HG03064 (cell line): ENCODE measurements around the gene IKZF2.

ENCODE experiments used
- ATAC-seq: cut with Tn5 transposase; IDR thresholded peaks from one replicate; pipeline ENCODE4 v1.9.1; 2021; ENCODE audit warnings: low read depth; ENCODE audit not compliant: unreplicated experiment

The IKZF2 gene

DNA sequence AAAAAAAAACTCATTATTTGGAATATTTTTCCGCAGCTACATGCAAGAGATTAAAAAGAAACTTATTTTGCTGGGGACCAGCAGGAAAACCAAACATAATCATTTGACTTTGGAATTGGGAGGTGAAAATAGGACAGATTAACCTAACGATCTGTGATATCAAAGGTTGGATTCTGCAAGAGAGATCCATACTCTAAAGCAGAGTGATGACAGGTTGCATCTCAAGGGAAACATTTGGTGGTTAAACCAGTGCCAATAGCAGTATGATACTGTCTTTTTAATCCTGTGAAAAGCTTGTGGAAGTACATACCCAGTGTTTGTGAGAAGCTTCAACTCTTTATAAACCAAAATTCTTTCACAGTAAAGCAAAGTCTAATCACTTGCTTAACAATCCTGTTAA, 5.3 kb upstream of the IKZF2 start:
- no peak for ATAC-seq

DNA sequence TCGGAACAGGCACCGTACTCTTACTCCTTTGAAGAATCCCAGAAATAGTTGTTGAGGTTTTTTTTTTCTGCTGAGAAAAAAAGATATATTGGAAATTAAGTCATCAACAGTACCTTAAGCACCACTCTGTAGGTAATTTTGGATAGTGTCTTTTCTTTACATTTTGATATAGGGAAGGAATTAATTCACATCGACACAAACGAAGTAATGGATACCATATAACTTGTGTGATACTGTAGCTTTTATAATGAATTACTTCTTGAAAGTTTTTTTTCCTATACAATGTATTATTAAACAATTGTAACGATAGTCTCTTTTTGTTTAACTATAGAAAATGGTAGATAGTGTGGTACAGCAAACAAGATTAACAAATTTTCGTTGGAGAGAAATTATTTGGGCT, 1.5 kb upstream of the IKZF2 start:
- ATAC-seq: no peak

DNA sequence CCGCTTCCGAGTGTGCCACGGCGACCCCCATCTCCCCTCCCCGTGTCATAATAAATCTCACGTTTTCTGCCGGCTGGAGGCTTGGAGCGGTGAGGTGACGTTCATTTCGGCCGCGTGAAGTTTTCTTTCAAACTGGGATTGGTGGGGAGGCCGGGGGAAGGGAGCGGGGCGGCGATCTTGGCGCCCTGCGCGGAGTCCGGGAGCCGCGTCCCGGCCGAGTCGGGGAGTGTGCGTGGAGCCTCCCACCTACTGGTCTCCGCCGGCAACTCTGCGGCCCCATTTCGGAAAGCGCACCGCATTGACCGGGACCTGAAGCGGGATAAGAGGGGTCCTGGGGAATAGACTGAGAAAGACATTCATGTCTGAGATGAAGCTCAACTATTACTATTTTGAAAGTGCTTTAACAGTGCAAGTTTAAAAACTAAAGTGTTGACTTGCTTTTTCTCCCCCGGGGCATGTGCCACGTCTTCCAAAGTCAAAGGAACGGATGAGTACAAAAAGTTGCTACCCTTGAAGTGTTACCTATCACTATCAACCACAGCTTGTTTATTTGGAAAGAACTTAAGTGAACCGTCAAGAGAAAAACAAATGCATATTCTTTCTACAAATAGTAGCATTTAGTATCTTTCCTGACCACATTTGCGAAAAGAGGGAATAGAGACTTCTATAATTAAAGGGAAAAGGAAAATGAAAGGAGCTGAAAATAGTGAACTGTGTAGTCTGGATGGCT, 818 bp upstream of the IKZF2 start:
- ATAC-seq: peak; percentile 24

DNA sequence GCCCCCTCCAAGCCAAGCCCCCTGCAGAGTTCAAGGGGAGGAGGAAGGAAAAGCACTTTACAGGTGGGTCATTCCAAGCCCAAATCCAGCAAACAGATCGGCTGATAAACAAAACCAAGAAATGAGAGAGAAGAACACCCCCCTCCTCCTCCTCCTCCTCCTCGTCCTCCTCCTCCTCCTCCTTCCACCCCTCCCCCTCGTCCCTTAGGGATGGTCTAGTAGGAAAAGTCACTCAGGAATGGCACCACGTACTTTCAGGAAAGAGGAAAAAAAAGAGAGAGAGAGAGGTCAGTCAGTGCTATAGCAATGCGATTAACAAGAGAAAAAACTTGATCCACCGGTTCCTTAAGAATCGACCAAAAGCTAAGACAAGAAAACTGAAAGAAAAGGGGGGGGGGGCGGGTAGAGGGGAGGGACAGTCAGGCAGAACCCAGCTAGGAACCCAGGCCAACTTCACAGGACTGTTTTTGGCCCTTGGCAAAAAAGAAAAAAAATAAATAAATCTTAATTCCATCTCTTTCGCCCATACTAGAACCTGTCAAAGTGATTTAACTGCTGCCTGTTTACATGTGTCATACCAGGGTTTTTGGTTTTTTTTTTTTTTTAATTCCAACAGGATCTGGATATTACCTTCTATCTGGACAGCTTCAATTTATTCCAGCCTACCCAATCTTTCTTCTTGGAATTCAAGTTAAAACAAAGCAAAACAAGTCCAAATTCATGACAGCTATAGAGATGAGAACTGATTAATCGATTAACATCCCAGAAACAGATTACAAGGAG, 906 bp downstream of the IKZF2 start:
- no peak for ATAC-seq

DNA sequence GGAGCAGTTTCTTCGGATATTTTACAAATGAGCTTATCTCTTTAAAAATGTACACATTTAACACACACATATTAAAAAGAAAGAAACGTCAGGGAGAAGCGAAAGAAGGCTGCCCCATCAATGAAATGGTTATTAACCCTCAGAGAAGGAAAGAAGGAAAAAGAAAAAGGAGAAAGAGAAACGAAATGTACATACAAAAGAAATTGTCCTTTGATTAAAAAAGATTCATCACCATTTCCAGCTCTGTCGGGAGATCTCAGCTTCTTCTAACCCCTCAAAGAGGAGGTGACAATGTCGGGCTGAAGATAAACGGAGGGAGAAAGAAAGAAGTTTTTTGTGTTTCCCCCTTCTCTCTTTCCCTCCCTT, 1.5 kb downstream of the IKZF2 start:
- ATAC-seq: no peak

DNA sequence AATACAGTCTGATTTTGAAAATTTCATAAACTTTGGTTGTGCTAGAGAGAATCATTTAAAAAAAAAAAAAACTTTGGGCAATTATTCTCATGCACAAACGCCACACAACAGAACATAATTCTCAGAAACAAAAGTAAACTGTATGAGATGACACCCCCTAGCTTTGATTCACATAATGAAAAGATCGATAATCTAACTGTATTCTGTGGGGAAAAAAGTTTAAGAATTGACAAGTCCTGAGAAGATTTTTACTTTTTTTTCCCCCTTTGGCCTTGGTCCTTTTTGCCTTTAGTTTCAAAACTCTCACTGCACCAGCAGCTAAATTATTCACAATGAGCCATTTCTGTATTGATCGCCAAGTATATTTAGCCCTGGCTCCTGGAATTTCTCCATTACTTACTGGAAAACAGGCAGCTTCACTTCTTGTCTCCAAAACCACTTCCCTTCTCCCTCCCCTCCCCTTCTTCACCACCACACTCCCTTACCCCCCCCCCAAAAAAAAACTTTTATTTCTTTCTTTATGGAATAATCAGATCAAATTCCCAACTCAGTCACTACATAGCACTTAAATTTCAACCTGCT, 2.0 kb downstream of the IKZF2 start:
- ATAC-seq: no peak

DNA sequence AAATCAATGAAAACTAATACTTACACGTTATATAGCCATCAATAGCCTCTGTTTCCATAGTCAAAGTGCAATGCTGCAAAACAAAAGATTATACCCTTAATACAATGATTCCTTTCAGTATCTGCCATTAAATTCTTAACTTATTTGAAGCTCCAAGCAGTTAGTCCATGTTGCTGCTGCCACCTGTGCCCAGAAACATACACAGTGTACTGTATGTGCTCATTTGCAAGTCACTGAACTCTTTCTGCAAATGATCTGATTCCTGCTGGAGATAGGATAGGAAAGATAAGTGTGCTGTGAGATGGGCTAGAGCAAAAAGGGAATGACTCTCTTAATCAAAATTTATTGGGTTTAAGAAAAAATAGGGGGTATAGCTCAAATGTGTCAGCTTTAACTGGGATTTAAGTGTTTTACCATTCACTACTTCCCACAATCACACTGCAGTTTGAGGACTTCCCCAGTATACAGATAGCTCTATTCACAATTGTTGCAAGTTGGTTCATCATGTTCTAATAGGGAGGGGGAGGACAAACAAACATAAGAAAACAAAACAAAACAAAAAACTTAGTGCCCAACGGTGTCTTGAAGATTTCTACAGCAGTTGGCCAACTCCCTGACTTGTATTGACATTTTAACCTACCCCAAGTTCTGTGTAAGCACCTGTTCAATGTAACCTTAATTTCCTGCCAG, 2.7 kb downstream of the IKZF2 start:
- no peak for ATAC-seq

DNA sequence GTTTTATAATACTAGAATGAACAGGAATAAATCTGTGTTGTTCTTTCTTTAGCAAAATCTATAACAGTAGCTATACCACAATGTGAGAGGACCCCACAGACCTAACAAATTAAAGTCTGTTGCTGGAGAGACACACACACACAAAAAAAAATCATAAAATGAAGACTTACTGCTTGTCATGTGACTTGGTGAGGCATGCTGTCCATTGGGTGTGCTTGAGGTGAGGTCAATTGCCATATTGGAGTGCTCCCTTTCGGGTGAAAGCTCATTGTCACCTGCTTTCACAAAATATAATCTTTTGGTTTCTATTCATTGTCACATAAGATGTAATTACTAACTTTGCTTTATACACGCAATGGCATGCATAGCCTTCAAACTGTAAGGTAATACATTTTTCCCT, 3.9 kb downstream of the IKZF2 start:
- ATAC-seq: no peak

DNA sequence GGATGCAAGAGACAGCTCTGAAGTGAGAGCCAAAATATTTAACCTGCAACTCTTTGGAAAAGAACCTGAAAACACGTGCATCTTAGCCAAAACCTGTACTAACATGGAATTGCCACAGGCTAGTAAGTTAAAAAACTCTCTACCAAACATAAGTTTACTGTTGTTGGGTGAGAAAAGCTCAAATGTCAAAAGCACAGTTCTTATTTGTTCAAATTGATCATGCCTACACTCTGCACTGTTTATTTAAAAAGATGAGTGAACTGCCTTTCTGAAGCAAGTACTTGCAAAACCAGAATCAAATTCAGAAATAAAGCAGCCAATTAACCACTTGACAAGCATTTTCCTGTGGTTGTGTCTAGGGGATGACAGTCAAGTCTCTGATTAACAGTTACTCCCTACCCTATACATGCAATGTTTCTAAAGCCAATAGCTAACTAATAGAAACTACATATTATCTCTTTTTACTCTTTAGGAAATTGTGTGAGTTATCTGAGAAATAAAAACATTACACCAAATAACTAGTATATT, 5.6 kb downstream of the IKZF2 start:
- ATAC-seq: no peak

DNA sequence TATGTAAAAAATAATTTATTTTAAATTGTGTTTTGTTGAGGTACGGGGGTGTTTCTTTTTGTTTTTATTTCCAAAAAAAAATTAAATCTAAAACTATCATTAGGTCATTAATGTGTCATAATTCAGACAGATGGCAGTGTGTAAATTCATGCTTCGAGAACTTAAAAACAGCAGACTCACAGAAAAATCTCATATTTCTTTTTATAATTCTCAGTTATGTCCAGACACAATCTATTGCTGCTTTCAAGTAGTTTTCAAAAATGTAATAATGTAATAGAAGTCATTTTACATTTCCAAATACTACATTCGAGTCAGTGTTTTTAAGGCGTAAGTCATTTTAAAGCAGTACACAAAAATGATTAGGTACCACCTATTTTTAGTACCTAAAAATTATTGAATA, 14.3 kb downstream of the IKZF2 start:
- no peak for ATAC-seq

DNA sequence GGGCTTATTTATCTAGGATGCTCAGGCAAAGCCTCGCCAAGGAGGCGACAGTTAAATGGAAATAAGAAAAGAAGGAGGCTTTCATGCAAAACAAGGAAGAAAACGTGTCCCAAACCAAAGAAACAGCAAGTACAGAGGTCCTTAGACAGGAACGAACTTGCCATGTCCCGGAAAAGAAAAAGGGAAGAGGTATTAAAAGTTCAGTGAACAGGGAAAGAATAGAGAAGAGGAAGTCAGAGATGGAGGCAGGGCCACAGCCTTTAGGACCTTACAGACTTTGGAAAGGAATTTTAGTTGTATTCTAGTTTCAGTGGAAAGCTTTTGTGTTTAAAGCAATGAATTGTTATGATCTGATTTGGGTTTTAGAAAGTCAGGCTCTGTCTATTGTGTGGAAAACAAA, 22.1 kb downstream of the IKZF2 start:
- no peak for ATAC-seq

DNA sequence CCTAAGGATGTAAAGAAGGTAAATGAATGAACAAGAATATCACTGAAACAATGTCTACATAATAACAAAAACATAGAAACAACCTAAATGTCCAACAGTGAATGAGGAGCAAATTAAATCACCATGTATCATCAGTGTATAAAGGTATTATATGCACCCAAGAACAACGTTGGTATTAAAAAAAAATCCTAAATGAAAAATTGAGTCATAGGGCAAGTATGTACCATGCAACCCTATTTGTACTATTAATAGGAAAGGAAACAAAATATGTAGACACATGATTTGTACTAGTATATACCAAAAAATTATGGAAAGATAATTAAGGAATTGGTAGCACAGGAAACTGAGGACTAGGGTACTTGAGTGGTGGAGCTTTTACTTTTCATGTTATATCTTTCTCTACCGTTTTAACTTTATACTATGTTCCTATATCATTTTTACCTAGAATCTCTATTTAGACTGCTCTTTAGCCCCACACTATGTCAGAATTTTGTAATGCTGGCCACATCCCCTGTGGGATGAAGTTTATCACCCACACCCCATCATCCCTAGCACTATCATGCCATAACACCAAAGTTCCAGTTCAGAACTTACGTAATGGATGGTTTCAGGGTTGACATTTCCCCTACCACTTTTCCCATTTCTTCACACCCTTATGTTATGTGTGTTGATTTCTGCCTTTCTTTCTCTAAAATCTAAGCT, 25.6 kb downstream of the IKZF2 start:
- no peak for ATAC-seq

DNA sequence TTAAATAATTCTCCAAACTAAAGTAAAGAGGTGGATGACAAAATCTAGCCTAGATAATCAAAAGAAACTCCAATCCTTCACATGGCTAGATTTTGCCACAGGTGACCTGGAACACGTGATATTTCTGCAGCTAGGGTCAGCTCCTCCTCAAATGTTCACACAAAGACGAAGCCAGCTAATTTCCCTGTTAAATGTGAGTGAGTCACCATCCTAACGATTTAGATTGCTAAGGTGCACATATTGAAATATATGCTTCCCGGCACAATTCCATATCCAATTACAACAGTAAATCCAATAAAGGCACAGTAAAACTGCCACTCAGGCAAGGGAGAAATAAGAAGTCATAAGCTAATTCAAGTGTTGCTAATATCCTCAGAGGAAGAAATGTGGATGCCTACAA, 28.7 kb downstream of the IKZF2 start:
- ATAC-seq: no peak

DNA sequence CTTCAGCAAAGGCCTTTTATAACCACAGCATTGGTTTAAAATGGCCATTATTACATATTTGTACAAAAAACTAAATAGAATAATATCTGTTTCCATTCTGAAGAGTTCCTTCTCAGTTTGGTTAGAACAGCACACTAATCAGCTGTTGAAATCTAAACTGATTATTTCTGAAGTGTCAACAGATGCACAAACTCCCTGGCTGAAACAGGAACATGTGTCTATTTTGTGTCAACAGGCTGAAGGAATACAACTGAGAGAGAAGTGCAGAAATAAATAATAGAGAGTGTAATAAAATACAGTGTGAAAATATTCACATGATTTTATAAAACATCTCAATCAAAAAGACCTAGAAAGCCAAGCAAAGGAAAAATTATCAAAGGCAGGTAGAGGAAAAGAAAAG, 29.7 kb downstream of the IKZF2 start:
- ATAC-seq: no peak

DNA sequence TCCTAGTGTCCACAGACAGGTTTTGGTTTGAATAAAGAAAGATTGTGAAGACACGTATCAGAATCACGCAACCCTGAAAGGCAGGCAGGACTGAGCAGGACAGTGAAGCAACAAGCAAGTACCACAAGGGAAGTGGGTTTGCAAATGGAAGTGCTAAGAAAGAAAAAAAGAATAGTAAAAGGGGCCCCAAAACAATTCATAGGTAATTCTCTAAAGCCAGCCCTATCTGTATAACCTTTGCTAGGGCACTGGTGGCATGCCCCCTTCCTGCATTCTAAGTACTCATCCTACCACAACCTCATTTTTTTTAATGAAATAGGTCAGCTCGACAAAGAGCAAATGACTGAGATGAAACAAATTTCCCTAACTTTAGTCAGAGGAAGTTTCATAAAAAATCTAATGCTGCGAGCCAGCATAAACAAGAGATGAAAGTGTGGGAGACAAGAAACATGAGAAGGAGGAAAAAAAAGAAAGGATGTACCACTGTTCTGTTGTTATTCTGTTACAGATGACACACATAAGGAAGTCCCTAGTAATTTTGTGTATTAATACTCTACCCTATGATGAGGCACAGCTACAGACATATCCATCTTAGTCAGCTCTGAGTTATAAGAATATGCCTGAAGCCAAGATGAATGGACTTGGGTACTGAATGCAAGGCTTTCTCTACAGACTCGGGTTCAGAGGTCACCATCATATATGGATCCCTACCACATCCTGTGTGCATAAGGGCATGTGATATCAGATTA, 32.2 kb downstream of the IKZF2 start:
- peak; percentile 79 for ATAC-seq

DNA sequence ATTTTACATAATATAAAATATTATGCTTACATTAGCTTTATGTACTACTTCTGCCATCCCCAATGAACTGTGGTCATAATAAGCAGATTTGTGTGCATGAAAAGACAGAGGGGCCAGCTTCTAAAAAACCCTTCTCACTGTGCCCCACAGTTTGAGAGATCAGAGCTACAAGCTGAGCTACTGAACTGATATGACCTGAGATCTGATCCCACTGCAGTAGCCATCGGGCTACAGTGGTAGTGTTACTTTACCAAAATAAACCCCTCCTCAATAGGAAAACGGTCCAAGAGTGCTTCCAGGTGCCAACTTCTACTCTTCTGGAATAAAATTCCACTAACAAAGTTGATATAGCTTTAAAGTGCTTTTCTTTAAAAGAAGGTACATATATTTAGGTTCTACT, 43.1 kb downstream of the IKZF2 start:
- no peak for ATAC-seq

DNA sequence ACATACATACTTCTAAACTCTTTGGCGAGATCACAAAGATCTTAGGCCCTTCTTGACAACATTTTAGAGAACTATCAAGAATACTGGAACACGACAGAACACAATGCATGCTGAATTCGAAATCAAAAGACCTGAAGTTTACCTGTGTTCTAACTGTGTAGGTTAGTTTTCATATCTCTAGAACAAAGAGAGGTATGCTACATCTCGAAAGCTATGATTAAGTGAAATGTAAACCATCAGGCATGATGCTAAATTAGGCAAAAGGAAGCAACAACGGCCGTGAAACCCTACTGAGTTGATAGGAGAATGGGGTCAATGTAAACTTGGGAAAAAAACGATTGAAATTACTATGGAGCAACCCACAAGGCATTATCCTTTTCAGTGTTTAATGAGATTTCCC, 43.7 kb downstream of the IKZF2 start:
- ATAC-seq: no peak

DNA sequence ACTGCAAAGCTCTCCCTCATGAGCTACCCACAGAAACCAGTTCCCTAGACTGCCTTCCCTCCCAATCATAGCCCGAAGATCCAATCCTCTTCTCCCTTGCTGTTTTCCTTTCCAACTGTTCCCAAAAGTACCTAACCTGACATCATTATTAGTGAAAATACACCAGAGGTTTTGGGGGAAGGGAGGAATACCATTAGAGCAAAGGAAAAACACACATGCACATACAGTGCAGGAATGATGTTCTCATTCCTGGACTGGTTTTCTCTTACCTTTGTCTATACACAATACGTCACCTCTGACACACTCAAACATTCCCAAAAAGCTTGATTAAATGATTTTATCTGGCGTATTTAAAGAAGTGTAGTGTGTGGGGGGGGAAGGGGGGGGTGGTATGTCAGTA, 46.2 kb downstream of the IKZF2 start:
- no peak for ATAC-seq

DNA sequence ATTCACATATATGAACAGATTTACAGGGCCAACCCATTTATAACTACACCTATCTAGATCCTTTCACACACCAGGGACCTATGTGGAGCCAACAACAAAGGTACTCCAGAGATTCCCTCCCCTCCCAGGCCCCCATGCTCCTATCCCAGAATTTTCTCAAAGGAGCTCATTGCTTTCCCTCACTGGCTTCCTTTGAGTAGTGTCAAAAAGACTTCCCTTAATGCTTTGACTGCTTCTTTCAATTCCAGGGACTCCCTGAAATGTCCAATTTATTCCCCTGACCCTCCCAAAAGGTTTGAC, 46.6 kb downstream of the IKZF2 start:
- no peak for ATAC-seq
